ENCODE data around the gene PDK2. TPM values are rescaled to one million over a fixed set of nuclear protein-coding genes. Genes with fewer than 3 reads are reported as not detected.

The PDK2 gene
- total and polyA plus RNA-seq, 2 of the 4 experiments (the other 2 are of a cell fraction): 26.7 to 104 TPM

GRCh38 chr17:50125420-50125997 lies 30.4 kb downstream of the PDK2 start:
- dilution Hi-C loops (cut with HindIII; ENCODE audit: low sequenced_read_pairs, unreplicated experiment): no loop called here

More at GRCh38 chr17:50125420-50125997, 30.4 kb downstream of the PDK2 start:
- BruUV-seq (replicated peaks): no TSS peak
- no peak overlapping the region for H3K27ac ChIP-seq (ENCODE audit: insufficient read depth, low read length)
- H3K27me3 ChIP-seq (ENCODE audit: control insufficient read depth, insufficient read depth, low read length): no peaks in the 10 kb centered on the region
- H2BK20ac ChIP-seq (ENCODE audit: low read depth, low read length): no peak overlapping the region
- no peak overlapping the region for H4K91ac ChIP-seq (ENCODE audit: insufficient read depth, low read depth, low read length)
- H3K14ac ChIP-seq (replicated peaks; ENCODE audit: low read depth, low read length): no peak overlapping the region
- no peak overlapping the region for H2AFZ ChIP-seq (replicated peaks; ENCODE audit: low read length, poor library complexity)
- H3K4ac ChIP-seq (ENCODE audit: low read depth, low read length): no peak overlapping the region
- in situ Hi-C loops (cut with MboI; ENCODE audit: low sequenced_read_pairs) (no loop called here), intact Hi-C loops (cut with micrococcal nuclease) (no loop called here)
- peaks cover 15% of the 10 kb centered on the region for H3K4me1 ChIP-seq (ENCODE audit: control insufficient read depth, insufficient read depth, low read length)
- CTCF ChIA-PET: interaction anchor here (1.0 kb wide), 1 partner anchor 271 kb away, joined by 3 read pairs; the partner anchor contains the start of gene LRRC59
- no peak overlapping the region for H3K4me2 ChIP-seq (ENCODE audit: low read depth, low read length)
- WGBS, 2 experiments (ENCODE audit: extremely low coverage in 2 of 2, insufficient read length in 1 of 2): 95% methylated on average over 3 of the region's 4 CpGs; no CpG with 5 or more reads in 1 of the 2 experiments
- no peak overlapping the region for H3K9ac ChIP-seq (ENCODE audit: low read depth, low read length)
- no peak overlapping the region for H3K23ac ChIP-seq (ENCODE audit: low read depth, low read length)
- no peak overlapping the region for H4K5ac ChIP-seq (ENCODE audit: low read depth, low read length)
- no peak overlapping the region for H2BK5ac ChIP-seq (ENCODE audit: low read depth, low read length, poor library complexity, severe bottlenecking)
- H4K20me1 ChIP-seq (ENCODE audit: insufficient read depth, low read length): no peaks in the 10 kb centered on the region
- no peak overlapping the region for H4K8ac ChIP-seq (ENCODE audit: low read depth in 2 of 2, low read length in 2 of 2)
- H3K36me3 ChIP-seq (ENCODE audit: control insufficient read depth, insufficient read depth, low read length): peaks cover 4% of the 10 kb centered on the region; the same call in 1 of the 2 replicates
- POLR2A ChIA-PET (ENCODE audit: unreplicated experiment): interaction anchor here (0.7 kb wide), 1 partner anchor 34 kb away, joined by 4 read pairs; no protein-coding TSS in a partner anchor
- H2BK15ac ChIP-seq (ENCODE audit: low read depth, low read length): no peak overlapping the region
- no peak overlapping the region for H3K18ac ChIP-seq (ENCODE audit: low read depth, low read length)
- H2AK9ac ChIP-seq (replicated peaks; ENCODE audit: low read depth, low read length, poor library complexity): no peak overlapping the region
- H3K9me3 ChIP-seq (ENCODE audit: control insufficient read depth, insufficient read depth, low read length): no peaks in the 10 kb centered on the region
- peaks cover 20% of the 10 kb centered on the region; the same call in 1 of the 2 replicates for H3K9me1 ChIP-seq (ENCODE audit: insufficient read depth, low read length)
- no peak overlapping the region for H3K56ac ChIP-seq (ENCODE audit: extremely low read depth, insufficient read depth, low read length)
- TF ChIP-seq NFE2L2 (IDR thresholded peaks at IDR 0.05; ENCODE audit: low read depth, low read length): no peak
- no peak for TF ChIP-seq USF2 (IDR thresholded peaks at IDR 0.05; ENCODE audit: low read depth, low read length)
- TF ChIP-seq RAD21 (IDR thresholded peaks at IDR 0.05; ENCODE audit: low read length): no peak
- TF ChIP-seq BHLHE40 (IDR thresholded peaks at IDR 0.05; ENCODE audit: low read depth, low read length): no peak
- no peak for TF ChIP-seq SMC3 (IDR thresholded peaks at IDR 0.05; ENCODE audit: low read depth, low read length)
- TF ChIP-seq FOS (IDR thresholded peaks at IDR 0.05; ENCODE audit: low read depth, low read length): no peak
- no peak for TF ChIP-seq ELK1 (IDR thresholded peaks at IDR 0.05; ENCODE audit: borderline replicate concordance, low read depth, low read length)
- no peak for TF ChIP-seq RFX5 (IDR thresholded peaks at IDR 0.05; ENCODE audit: low read depth, low read length)
- TF ChIP-seq CEBPB (IDR thresholded peaks at IDR 0.05; ENCODE audit: low read depth, low read length): no peak
- TF ChIP-seq CTCF (conservative IDR thresholded peaks at IDR 0.05; ENCODE audit: low read depth, low read length): no peak
- TF ChIP-seq CHD1 (IDR thresholded peaks at IDR 0.05; ENCODE audit: low read depth, low read length): no peak
- no peak for TF ChIP-seq RCOR1 (IDR thresholded peaks at IDR 0.05; ENCODE audit: insufficient replicate concordance, low read length)
- TF ChIP-seq MAZ (IDR thresholded peaks at IDR 0.05; ENCODE audit: borderline replicate concordance, low read depth, low read length): no peak
- no peak for TF ChIP-seq POLR2A (IDR thresholded peaks at IDR 0.05; ENCODE audit: low read depth, low read length)
- no peak for TF ChIP-seq MAFK (IDR thresholded peaks at IDR 0.05; ENCODE audit: low read depth, low read length)
- no peak for TF ChIP-seq MXI1 (IDR thresholded peaks at IDR 0.05; ENCODE audit: borderline replicate concordance, low read depth, low read length)
- DNase-seq: no peak
- no peak overlapping the region for H3K4me3 ChIP-seq (ENCODE audit: insufficient read depth, low read depth, low read length)
- no peak overlapping the region for H2AK5ac ChIP-seq (ENCODE audit: low read depth, low read length)
- H2BK120ac ChIP-seq (ENCODE audit: low read depth, low read length): no peak overlapping the region
- H3K79me1 ChIP-seq (ENCODE audit: low read depth in 1 of 2, low read length in 2 of 2): peaks cover 3 to 21% of the 10 kb centered on the region in 2 experiments; a peak in 3 of 4 replicates
- no peak for ATAC-seq (ENCODE audit: low read depth)
